Measurements from ENCODE around the gene TAF12.
"Not testable (repeated sequence)": the region's sequence is repeated elsewhere in the genome, so short reads cannot be mapped to it uniquely, and the experiment has no call there.

Gene TAF12

GRCh38 chr1:28642847-28643635 lies at the start of gene TAF12:
TSS of gene TAF12 (minus strand) at chr1:28643067. CDS start at chr1:28622081, 20,986 bp downstream.
- DNase-seq: peak; percentile 97

- not testable (repeated sequence) for DNase-seq
Measured at GRCh38 chr1:28691627-28692026, 48.8 kb upstream of the TAF12 start.

GRCh38 chr1:28684937-28685336 lies 42.1 kb upstream of the TAF12 start:
- DNase-seq: no peak

- no peak for DNase-seq
Measured at GRCh38 chr1:28682840-28683239, 40.0 kb upstream of the TAF12 start.

- DNase-seq: no peak
Measured at GRCh38 chr1:28680151-28680550, 37.3 kb upstream of the TAF12 start.

- no peak for DNase-seq
Measured at GRCh38 chr1:28675924-28676257, 33.0 kb upstream of the TAF12 start.

- not testable (repeated sequence) for DNase-seq
Measured at GRCh38 chr1:28672971-28673370, 30.1 kb upstream of the TAF12 start.

- DNase-seq: no peak
Measured at GRCh38 chr1:28671254-28671780, 28.4 kb upstream of the TAF12 start.

- peak; percentile 71 for DNase-seq
Measured at GRCh38 chr1:28668956-28669723, 26.3 kb upstream of the TAF12 start.

- DNase-seq: peak; percentile 89
Measured at GRCh38 chr1:28668191-28668955, 25.5 kb upstream of the TAF12 start, which contains the start of gene GMEB1. TSS of gene GMEB1 (plus strand) at chr1:28668784. CDS start at chr1:28683613, 14,829 bp downstream.

GRCh38 chr1:28666806-28667205 lies 23.9 kb upstream of the TAF12 start:
- no peak for DNase-seq

GRCh38 chr1:28663871-28664470 lies 21.1 kb upstream of the TAF12 start:
- no peak for DNase-seq

GRCh38 chr1:28656335-28656734 lies 13.5 kb upstream of the TAF12 start:
- no peak for DNase-seq

- not testable (repeated sequence) for DNase-seq
Measured at GRCh38 chr1:28655448-28656311, 12.8 kb upstream of the TAF12 start.

GRCh38 chr1:28653870-28654269 lies 11.0 kb upstream of the TAF12 start:
- not testable (repeated sequence) for DNase-seq

- not testable (repeated sequence) for DNase-seq
Measured at GRCh38 chr1:28653063-28653462, 10.2 kb upstream of the TAF12 start.

GRCh38 chr1:28648474-28649198 lies 5.8 kb upstream of the TAF12 start, which contains the start of gene RNU11:
TSS of gene RNU11 (plus strand) at chr1:28648600.
- peak; percentile 92 for DNase-seq

GRCh38 chr1:28648008-28648473 lies 5.2 kb upstream of the TAF12 start:
- peak; percentile 95 for DNase-seq

GRCh38 chr1:28646040-28646439 lies 3.2 kb upstream of the TAF12 start:
- no peak for DNase-seq

GRCh38 chr1:28645406-28645805 lies 2.5 kb upstream of the TAF12 start:
- not testable (repeated sequence) for DNase-seq

- DNase-seq: no peak
Measured at GRCh38 chr1:28644494-28644893, 1.6 kb upstream of the TAF12 start.
